HepG2 (cell line): ENCODE measurements around the gene RBM12. TPM values are rescaled to one million over a fixed set of nuclear protein-coding genes. Genes with fewer than 3 reads are reported as not detected.

ENCODE experiments used
- ARNT2 ChIP-seq: sonication (generic); formaldehyde crosslinking; IDR thresholded peaks from 2 replicates; pipeline ENCODE4 v1.8.0; 2022; ENCODE audit warnings: mild to moderate bottlenecking, low read depth, missing genetic modification reagents, moderate library complexity
- ATF7-NPFF ChIP-seq: sonication (generic); formaldehyde crosslinking; IDR thresholded peaks from 2 replicates; pipeline ENCODE4 v1.8.1; 2023; ENCODE audit warnings: mild to moderate bottlenecking, low read depth, missing genetic modification reagents, moderate library complexity
- GLMP ChIP-seq: sonication (generic); formaldehyde crosslinking; IDR thresholded peaks from 2 replicates; pipeline ENCODE4 v1.9.0; 2021; ENCODE audit warnings: missing genetic modification reagents, mild to moderate bottlenecking, borderline replicate concordance
- GRHL1 ChIP-seq: sonication (generic); formaldehyde crosslinking; conservative IDR thresholded peaks from 2 replicates; pipeline ENCODE4 v1.8.0; 2022; ENCODE audit warnings: missing genetic modification reagents
- KDM4B ChIP-seq: sonication (generic); formaldehyde crosslinking; IDR thresholded peaks from 2 replicates; pipeline ENCODE4 v1.4.0; 2020; ENCODE audit warnings: missing genetic modification reagents
- KLF6 ChIP-seq: IDR thresholded peaks from 2 replicates; pipeline ENCODE4 v1.8.0; 2016; ENCODE audit warnings: missing biosample characterization, missing genetic modification reagents
- MED1 ChIP-seq: sonication (generic); formaldehyde crosslinking; IDR thresholded peaks from 2 replicates; pipeline ENCODE4 v1.4.0; 2020; ENCODE audit warnings: missing genetic modification reagents
- MED13 ChIP-seq: sonication (generic); formaldehyde crosslinking; IDR thresholded peaks from 2 replicates; pipeline ENCODE4 v1.5.0; 2020; ENCODE audit warnings: missing genetic modification reagents
- ZNF224 ChIP-seq: sonication (generic); formaldehyde crosslinking; IDR thresholded peaks from 2 replicates; pipeline ENCODE4 v1.5.0; 2020; ENCODE audit warnings: mild to moderate bottlenecking, missing genetic modification reagents
- ZNF24 ChIP-seq: fragments of 450-650 bp; IDR thresholded peaks from 2 replicates; pipeline ENCODE4 v1.6.1; 2017; ENCODE audit warnings: antibody characterized with exemption, mild to moderate bottlenecking
- ZNF318 ChIP-seq: sonication (generic); formaldehyde crosslinking; IDR thresholded peaks from 2 replicates; pipeline ENCODE4 v1.4.0; 2020; ENCODE audit warnings: mild to moderate bottlenecking, missing genetic modification reagents
- ZNF44 ChIP-seq: sonication (generic); formaldehyde crosslinking; IDR thresholded peaks from 2 replicates; pipeline ENCODE4 v1.5.1; 2020; ENCODE audit warnings: mild to moderate bottlenecking, missing genetic modification reagents
- ZNF460 ChIP-seq: sonication (generic); formaldehyde crosslinking; IDR thresholded peaks from 2 replicates; pipeline ENCODE4 v1.5.1; 2020; ENCODE audit warnings: missing genetic modification reagents, mild to moderate bottlenecking, borderline replicate concordance
- ZNF589 ChIP-seq: sonication (generic); formaldehyde crosslinking; conservative IDR thresholded peaks from 2 replicates; pipeline ENCODE4 v1.8.0; 2022; ENCODE audit warnings: mild to moderate bottlenecking, moderate library complexity, missing genetic modification reagents
- ZNF7 ChIP-seq: IDR thresholded peaks from 2 replicates; pipeline ENCODE4 v1.6.1; 2016; ENCODE audit warnings: missing biosample characterization, missing genetic modification reagents
- ZNF740 ChIP-seq: sonication (generic); formaldehyde crosslinking; IDR thresholded peaks from 2 replicates; pipeline ENCODE4 v1.4.0; 2020; ENCODE audit warnings: missing genetic modification reagents
- ZNF761 ChIP-seq: sonication (generic); formaldehyde crosslinking; conservative IDR thresholded peaks from 2 replicates; pipeline ENCODE4 v1.4.0; 2020; ENCODE audit warnings: mild to moderate bottlenecking, missing genetic modification reagents
- polyA plus RNA-seq, 8 experiments: library from polyadenylated mRNA; depleted of rRNA in 3 of 8; stranded (reverse) in 7 of 8; unstranded in 1 of 8; fragments of >200 nt; fragmentation: Illumina TruSeq in 4 of 8; extraction: Trizol in 4 of 8; gene quantifications; 2 replicates each; pipeline versions ENCODE4 v1.2.1 to v1.2.3, GENCODE V29; 2011 to 2016; ENCODE audit warnings: low read depth in 4 of 8, missing spikeins in 1 of 8, mixed read lengths in 1 of 8; ENCODE audit not compliant: insufficient read depth in 1 of 8
- total RNA-seq, 5 experiments: library from RNA; depleted of rRNA; stranded (reverse); fragments of >200 nt; fragmentation: Illumina TruSeq; extraction: Trizol; gene quantifications; 2 replicates each; pipeline ENCODE4 v1.2.3, GENCODE V29; 2016; ENCODE audit warnings: low read depth in 1 of 5

The RBM12 gene
- total and polyA plus RNA-seq, 2 of the 13 experiments (the other 11 are each of a cell fraction or from before 2014, with no cell fraction given), result 97.9 to 104 TPM

- peak; percentile 76 for TF ChIP-seq MED1 (CRISPR knock-in tag)
- TF ChIP-seq MED13 (CRISPR knock-in tag), result 0 out of 2 replicates have a peak, but pooled peaks have one; percentile 67
- TF ChIP-seq ZNF7, result 0 out of 2 replicates have a peak, but pooled peaks have one; percentile 61
- TF ChIP-seq ZNF740 (CRISPR knock-in tag), result 0 out of 2 replicates have a peak, but pooled peaks have one; percentile 57
- no peak; the same call in 1 of the 2 replicates for TF ChIP-seq GLMP
- peak; percentile 96 for TF ChIP-seq ATF7-NPFF (CRISPR knock-in tag)
- TF ChIP-seq ZNF318 (CRISPR knock-in tag), result peak; percentile 97
- peak; percentile 56 for TF ChIP-seq ZNF589 (CRISPR knock-in tag)
- TF ChIP-seq ZNF761, result no peak; the same call in 1 of the 2 replicates
- TF ChIP-seq ZNF460 (CRISPR knock-in tag), result no peak
- no peak for TF ChIP-seq KDM4B
- TF ChIP-seq GRHL1 (CRISPR knock-in tag), result no peak
- peak; percentile 93 for TF ChIP-seq ARNT2 (CRISPR knock-in tag)
- TF ChIP-seq ZNF44, result peak; percentile 97
- peak; percentile 97 for TF ChIP-seq ZNF224 (CRISPR knock-in tag)
- TF ChIP-seq KLF6 (CRISPR knock-in tag), result no peak; the same call in 1 of the 2 replicates
- TF ChIP-seq ZNF24, result no peak
These were observed 45.3 kb downstream of the RBM12 start (continued) for GRCh38 chr20:35619196-35620095.
